ENCODE data around the gene PEX14. TPM values are rescaled to one million over a fixed set of nuclear protein-coding genes. Genes with fewer than 3 reads are reported as not detected.

The PEX14 gene
- total RNA-seq, 2 experiments from 2014 or later, result 17.7 to 19.1 TPM

GRCh38 chr1:10536133-10536770, 61.5 kb downstream of the PEX14 start:
- ChIA-PET POLR2A (no interaction called here), CTCF (interaction anchor here (0.9 to 1.5 kb wide), 2 partner anchors 25 to 28 kb away, joined by 3 read pairs; no protein-coding TSS in a partner anchor)
- H3K4me3 Mint-ChIP-seq, result no peak overlapping the region
- H3K27me3 Mint-ChIP-seq (ENCODE audit: low read depth), result no peaks in the 10 kb centered on the region
- no peaks in the 10 kb centered on the region for H3K9me3 Mint-ChIP-seq (ENCODE audit: insufficient read depth)
- no peak for ATAC-seq
- peaks cover 11% of the 10 kb centered on the region for H3K36me3 Mint-ChIP-seq (ENCODE audit: low read depth)
- DNase-seq, result no peak
- H3K27ac Mint-ChIP-seq, result no peak overlapping the region
- H3K4me1 Mint-ChIP-seq (ENCODE audit: low read depth), result peaks cover 12% of the 10 kb centered on the region

GRCh38 chr1:10537082-10537766, 62.5 kb downstream of the PEX14 start:
- Mint-ChIP-seq H3K27ac (no peak overlapping the region), H3K36me3 (ENCODE audit: low read depth) (peaks cover 18% of the 10 kb centered on the region), H3K27me3 (ENCODE audit: low read depth) (no peaks in the 10 kb centered on the region), H3K4me3 (no peak overlapping the region), H3K4me1 (ENCODE audit: low read depth) (peaks cover 14% of the 10 kb centered on the region), H3K9me3 (ENCODE audit: insufficient read depth) (no peaks in the 10 kb centered on the region)
- ATAC-seq, result no peak
- ChIA-PET POLR2A (interaction anchor here (0.6 kb wide), 1 partner anchor 12 kb away, joined by 3 read pairs; no protein-coding TSS in a partner anchor), CTCF (interaction anchor here (0.7 to 1.5 kb wide), 4 partner anchors 12 to 42 kb away, joined by 3 to 4 read pairs (median 3); no protein-coding TSS in a partner anchor)
- no peak for DNase-seq

GRCh38 chr1:10538646-10539355, 64.1 kb downstream of the PEX14 start:
- H3K27me3 Mint-ChIP-seq (ENCODE audit: low read depth), result no peaks in the 10 kb centered on the region
- H3K4me1 Mint-ChIP-seq (ENCODE audit: low read depth), result peaks cover 21% of the 10 kb centered on the region
- ATAC-seq (no peak), DNase-seq (no peak)
- POLR2A ChIA-PET, result interaction anchor here (1.5 kb wide), 1 partner anchor 8 kb away, joined by 3 read pairs; no protein-coding TSS in a partner anchor
- CTCF ChIA-PET, result interaction anchor here (1.9 kb wide), 1 partner anchor 31 kb away, joined by 5 read pairs; no protein-coding TSS in a partner anchor
- H3K9me3 Mint-ChIP-seq (ENCODE audit: insufficient read depth), result no peaks in the 10 kb centered on the region
- no peak overlapping the region for H3K4me3 Mint-ChIP-seq
- H3K27ac Mint-ChIP-seq, result no peak overlapping the region
- peaks cover 21% of the 10 kb centered on the region for H3K36me3 Mint-ChIP-seq (ENCODE audit: low read depth)

- Mint-ChIP-seq H3K27ac (no peak overlapping the region), H3K27me3 (ENCODE audit: low read depth) (no peaks in the 10 kb centered on the region), H3K9me3 (ENCODE audit: insufficient read depth) (no peaks in the 10 kb centered on the region), H3K4me1 (ENCODE audit: low read depth) (peaks cover 28% of the 10 kb centered on the region), H3K4me3 (no peak overlapping the region), H3K36me3 (ENCODE audit: low read depth) (peaks cover 22% of the 10 kb centered on the region)
- POLR2A ChIA-PET, result interaction anchor here (1.5 kb wide), 1 partner anchor 9 kb away, joined by 3 read pairs; no protein-coding TSS in a partner anchor
- ATAC-seq (no peak), DNase-seq (no peak)
- CTCF ChIA-PET, result interaction anchor here (1.5 to 1.9 kb wide), 2 partner anchors 10 to 31 kb away, joined by 5 to 6 read pairs; no protein-coding TSS in a partner anchor
Observed at GRCh38 chr1:10539411-10540043, 64.8 kb downstream of the PEX14 start.

GRCh38 chr1:10540277-10541005, 65.7 kb downstream of the PEX14 start:
- H3K9me3 Mint-ChIP-seq (ENCODE audit: insufficient read depth), result no peaks in the 10 kb centered on the region
- POLR2A ChIA-PET, result interaction anchor here (1.5 kb wide), 1 partner anchor 10 kb away, joined by 3 read pairs; no protein-coding TSS in a partner anchor
- no peak overlapping the region for H3K4me3 Mint-ChIP-seq
- peaks cover 23% of the 10 kb centered on the region for H3K36me3 Mint-ChIP-seq (ENCODE audit: low read depth)
- ATAC-seq (no peak), DNase-seq (no peak)
- no peaks in the 10 kb centered on the region for H3K27me3 Mint-ChIP-seq (ENCODE audit: low read depth)
- H3K4me1 Mint-ChIP-seq (ENCODE audit: low read depth), result peaks cover 38% of the 10 kb centered on the region
- H3K27ac Mint-ChIP-seq, result no peak overlapping the region
- CTCF ChIA-PET, result interaction anchor here (1.0 to 1.9 kb wide), 4 partner anchors 9 to 32 kb away, joined by 3 to 6 read pairs (median 4); no protein-coding TSS in a partner anchor

- Mint-ChIP-seq H3K27me3 (ENCODE audit: low read depth) (no peaks in the 10 kb centered on the region), H3K4me3 (no peak overlapping the region), H3K36me3 (ENCODE audit: low read depth) (peaks cover 19% of the 10 kb centered on the region), H3K4me1 (ENCODE audit: low read depth) (peaks cover 38% of the 10 kb centered on the region), H3K27ac (no peak overlapping the region), H3K9me3 (ENCODE audit: insufficient read depth) (no peaks in the 10 kb centered on the region)
- ChIA-PET CTCF (interaction anchor here (1.0 to 1.5 kb wide), 2 partner anchors 8 to 29 kb away, joined by 3 to 6 read pairs; no protein-coding TSS in a partner anchor), POLR2A (no interaction called here)
- no peak for ATAC-seq
- no peak for DNase-seq
Observed at GRCh38 chr1:10541286-10541685, 66.5 kb downstream of the PEX14 start.

GRCh38 chr1:10544239-10544638, 69.5 kb downstream of the PEX14 start:
- peaks cover 16% of the 10 kb centered on the region for H3K36me3 Mint-ChIP-seq (ENCODE audit: low read depth)
- H3K4me3 Mint-ChIP-seq, result no peak overlapping the region
- POLR2A ChIA-PET, result no interaction called here
- no peaks in the 10 kb centered on the region for H3K9me3 Mint-ChIP-seq (ENCODE audit: insufficient read depth)
- H3K4me1 Mint-ChIP-seq (ENCODE audit: low read depth), result peaks cover 38% of the 10 kb centered on the region
- ATAC-seq (peak; percentile 89), DNase-seq (peak; percentile 52)
- H3K27me3 Mint-ChIP-seq (ENCODE audit: low read depth), result no peaks in the 10 kb centered on the region
- CTCF ChIA-PET, result interaction anchor here (1.2 kb wide), 1 partner anchor 37 kb away, joined by 5 read pairs; no protein-coding TSS in a partner anchor
- peak overlapping the region; percentile 64 for H3K27ac Mint-ChIP-seq

- ChIA-PET POLR2A (no interaction called here), CTCF (no interaction called here)
- Mint-ChIP-seq H3K4me1 (ENCODE audit: low read depth) (peaks cover 31% of the 10 kb centered on the region), H3K9me3 (ENCODE audit: insufficient read depth) (no peaks in the 10 kb centered on the region), H3K27me3 (ENCODE audit: low read depth) (no peaks in the 10 kb centered on the region), H3K36me3 (ENCODE audit: low read depth) (peaks cover 8% of the 10 kb centered on the region), H3K27ac (no peak overlapping the region), H3K4me3 (no peak overlapping the region)
- ATAC-seq (no peak), DNase-seq (no peak)
Observed at GRCh38 chr1:10546896-10547295, 72.1 kb downstream of the PEX14 start.

GRCh38 chr1:10549904-10550664, 75.3 kb downstream of the PEX14 start:
- Mint-ChIP-seq H3K4me3 (no peak overlapping the region), H3K4me1 (ENCODE audit: low read depth) (peaks cover 11% of the 10 kb centered on the region), H3K27ac (no peak overlapping the region), H3K27me3 (ENCODE audit: low read depth) (no peaks in the 10 kb centered on the region), H3K36me3 (ENCODE audit: low read depth) (no peaks in the 10 kb centered on the region), H3K9me3 (ENCODE audit: insufficient read depth) (no peaks in the 10 kb centered on the region)
- ATAC-seq (no peak), DNase-seq (no peak)
- ChIA-PET CTCF (interaction anchor here (1.2 to 2.6 kb wide), 3 partner anchors 10 to 220 kb away, joined by 5 to 7 read pairs (median 6); no protein-coding TSS in a partner anchor), POLR2A (interaction anchor here (0.5 to 0.6 kb wide), 2 partner anchors 13 to 437 kb away, joined by 3 read pairs; no protein-coding TSS in a partner anchor)

- ATAC-seq, result no peak
- Mint-ChIP-seq H3K4me1 (ENCODE audit: low read depth) (peaks cover 8% of the 10 kb centered on the region), H3K27ac (no peak overlapping the region)
Observed at GRCh38 chr1:10553118-10553517, 78.4 kb downstream of the PEX14 start.

More at GRCh38 chr1:10553118-10553517, 78.4 kb downstream of the PEX14 start:
- CTCF ChIA-PET, result no interaction called here
- H3K27me3 Mint-ChIP-seq (ENCODE audit: low read depth), result no peaks in the 10 kb centered on the region
- DNase-seq, result no peak
- H3K4me3 Mint-ChIP-seq, result no peak overlapping the region
- no peaks in the 10 kb centered on the region for H3K36me3 Mint-ChIP-seq (ENCODE audit: low read depth)
- no peaks in the 10 kb centered on the region for H3K9me3 Mint-ChIP-seq (ENCODE audit: insufficient read depth)
- POLR2A ChIA-PET, result no interaction called here

Measured in activated CD8-positive, alpha-beta T cell treated with anti-CD3 and anti-CD28 coated beads, Interleukin-2, amount 10 ng/mL, durations not matched to agents 7 days and 5 days (primary cell).